Measurements from ENCODE around the gene DTWD1. TPM values are rescaled to one million over a fixed set of nuclear protein-coding genes. Genes with fewer than 3 reads are reported as not detected.
"Not testable (repeated sequence)": the region's sequence is repeated elsewhere in the genome, so short reads cannot be mapped to it uniquely, and the experiment has no call there.

Gene DTWD1
- total RNA-seq, 1 donor from 2014 or later: 31.8 TPM

DNA sequence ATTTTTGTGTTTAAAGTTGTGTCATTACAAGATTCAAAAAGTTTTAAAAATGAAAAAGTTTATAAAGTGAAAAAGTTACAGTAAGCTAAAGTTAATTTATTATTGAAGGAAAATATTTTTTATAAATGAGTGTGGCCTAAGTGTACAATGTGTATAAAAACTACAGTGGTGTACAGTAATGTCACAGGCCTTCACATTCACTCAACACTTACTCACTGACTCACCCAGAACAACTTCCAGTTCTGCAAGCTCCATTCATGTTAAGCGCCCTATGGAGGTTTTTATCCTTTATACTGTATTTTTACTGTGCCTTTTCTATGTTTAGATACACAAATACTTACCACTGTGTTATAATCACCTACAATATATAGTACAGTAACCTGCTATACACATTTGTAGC lies 76.3 kb downstream of the DTWD1 start:
- no peaks in the 10 kb centered on the region for H3K9me3 ChIP-seq (ENCODE audit: control insufficient read depth in 3 of 3, low read length in 3 of 3)
- H3K36me3 ChIP-seq (ENCODE audit: control insufficient read depth in 3 of 3, insufficient read depth in 3 of 3, low read length in 3 of 3): no peaks in the 10 kb centered on the region

DNA sequence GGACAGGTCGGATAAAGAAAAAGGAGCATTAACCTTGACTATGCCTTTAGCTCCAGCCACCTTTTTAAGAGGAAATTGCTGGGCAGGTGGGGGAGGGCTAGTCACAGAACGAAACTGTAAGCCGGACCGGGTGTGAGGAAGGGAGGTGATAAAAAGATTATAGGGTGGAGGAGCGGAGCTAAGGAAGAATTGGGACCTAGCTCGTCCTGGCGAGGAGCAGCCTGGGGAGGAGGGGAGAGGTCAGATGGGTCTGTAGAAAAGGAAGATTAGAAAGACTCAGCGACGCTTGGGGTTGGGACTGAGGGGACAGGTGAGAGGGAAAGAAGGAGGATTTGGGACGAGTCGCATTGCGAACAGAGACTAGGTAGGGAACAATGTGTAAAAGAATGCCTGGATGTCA lies 82.1 kb downstream of the DTWD1 start:
- H3K4me1 ChIP-seq (ENCODE audit: control insufficient read depth in 3 of 3, insufficient read depth in 3 of 3, low read length in 3 of 3); H3K36me3 ChIP-seq (ENCODE audit: control insufficient read depth in 3 of 3, insufficient read depth in 3 of 3, low read length in 3 of 3); H3K27ac ChIP-seq (ENCODE audit: low read depth, low read length); H3K9ac ChIP-seq (ENCODE audit: low read depth in 1 of 3, low read length in 3 of 3); H3K27me3 ChIP-seq (ENCODE audit: control insufficient read depth in 3 of 3, insufficient read depth in 3 of 3, low read length in 3 of 3); H3K4me3 ChIP-seq (ENCODE audit: low read length in 3 of 3); H3K9me3 ChIP-seq (ENCODE audit: control insufficient read depth in 3 of 3, low read length in 3 of 3): not testable (repeated sequence)

More for the DNA sequence above, 76.3 kb downstream of the DTWD1 start:
- no peak overlapping the region for H3K4me3 ChIP-seq (ENCODE audit: low read length in 3 of 3)
- H3K27me3 ChIP-seq (ENCODE audit: control insufficient read depth in 3 of 3, insufficient read depth in 3 of 3, low read length in 3 of 3): no peaks in the 10 kb centered on the region
- H3K27ac ChIP-seq (ENCODE audit: low read depth, low read length): no peak overlapping the region
- H3K9ac ChIP-seq (ENCODE audit: low read depth in 1 of 3, low read length in 3 of 3): no peak overlapping the region
- no peaks in the 10 kb centered on the region for H3K4me1 ChIP-seq (ENCODE audit: control insufficient read depth in 3 of 3, insufficient read depth in 3 of 3, low read length in 3 of 3)

Other genes with a start within 250 kb of the DTWD1 start
- gene FGF7, start 197.8 kb upstream of the DTWD1 start, total RNA-seq: 7.3 TPM
- gene FAM227B, start 230 bp upstream of the DTWD1 start, total RNA-seq: 7.8 TPM